ENCODE data around the gene ANKRD11.
"Not testable (repeated sequence)": the region's sequence is repeated elsewhere in the genome, so short reads cannot be mapped to it uniquely, and the experiment has no call there.

GRCh38 chr16:89435059-89435458 lies 55.3 kb downstream of the ANKRD11 start:
- not testable (repeated sequence) for TF ChIP-seq CTCF (conservative IDR thresholded peaks at IDR 0.05; ENCODE audit: low read length); EZH2phosphoT487 (IDR thresholded peaks at IDR 0.05; ENCODE audit: borderline replicate concordance)

Measured in Loucy (cell line).